ENCODE data around the gene RAB7A. TPM values are rescaled to one million over a fixed set of nuclear protein-coding genes. Genes with fewer than 3 reads are reported as not detected.

Gene RAB7A
- total and polyA plus RNA-seq, 2 of the 13 experiments (the other 11 are each of a cell fraction or from before 2014, with no cell fraction given): 26.5 to 182 TPM

DNA sequence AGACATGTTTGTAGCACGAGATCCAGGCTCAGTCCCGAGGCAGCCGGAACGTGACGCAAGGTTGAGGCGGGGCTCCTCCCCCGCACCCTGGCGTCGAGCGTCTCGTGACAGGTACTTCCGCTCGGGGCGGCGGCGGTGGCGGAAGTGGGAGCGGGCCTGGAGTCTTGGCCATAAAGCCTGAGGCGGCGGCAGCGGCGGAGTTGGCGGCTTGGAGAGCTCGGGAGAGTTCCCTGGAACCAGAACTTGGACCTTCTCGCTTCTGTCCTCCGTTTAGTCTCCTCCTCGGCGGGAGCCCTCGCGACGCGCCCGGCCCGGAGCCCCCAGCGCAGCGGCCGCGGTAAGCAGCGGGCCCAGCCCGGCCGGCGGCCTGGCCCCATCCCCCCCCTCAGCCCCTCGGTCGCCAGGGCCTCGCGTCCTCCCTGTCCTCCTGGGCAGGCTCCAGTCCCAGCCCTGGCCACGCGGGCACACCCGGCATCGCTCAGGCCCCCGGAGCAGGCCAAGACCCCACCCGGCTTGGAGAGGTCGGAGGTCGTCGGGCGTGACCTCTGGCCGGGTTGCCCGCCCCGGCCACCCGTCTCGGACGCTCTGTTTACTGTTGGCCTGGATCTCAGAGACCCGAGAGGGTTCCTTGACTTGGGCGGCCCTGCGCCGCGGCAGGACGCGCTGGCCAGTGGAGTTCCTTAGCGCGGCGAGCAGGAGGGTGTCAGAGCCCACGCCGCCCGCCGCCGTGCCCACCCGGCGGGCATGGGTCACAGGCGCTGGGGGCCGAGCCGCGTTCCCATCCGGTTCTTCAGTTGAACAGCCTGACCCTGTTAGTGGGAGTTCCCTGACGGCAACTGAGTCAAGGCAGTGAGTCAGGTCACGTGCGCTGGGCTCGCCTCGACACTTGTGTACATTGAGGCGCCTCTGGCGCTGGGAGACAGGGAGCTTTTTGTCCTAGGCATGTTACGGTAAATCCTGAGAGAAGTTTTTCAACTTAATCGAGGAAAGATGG lies at the start of gene RAB7A (continued):
- TF ChIP-seq, protein P1, sequence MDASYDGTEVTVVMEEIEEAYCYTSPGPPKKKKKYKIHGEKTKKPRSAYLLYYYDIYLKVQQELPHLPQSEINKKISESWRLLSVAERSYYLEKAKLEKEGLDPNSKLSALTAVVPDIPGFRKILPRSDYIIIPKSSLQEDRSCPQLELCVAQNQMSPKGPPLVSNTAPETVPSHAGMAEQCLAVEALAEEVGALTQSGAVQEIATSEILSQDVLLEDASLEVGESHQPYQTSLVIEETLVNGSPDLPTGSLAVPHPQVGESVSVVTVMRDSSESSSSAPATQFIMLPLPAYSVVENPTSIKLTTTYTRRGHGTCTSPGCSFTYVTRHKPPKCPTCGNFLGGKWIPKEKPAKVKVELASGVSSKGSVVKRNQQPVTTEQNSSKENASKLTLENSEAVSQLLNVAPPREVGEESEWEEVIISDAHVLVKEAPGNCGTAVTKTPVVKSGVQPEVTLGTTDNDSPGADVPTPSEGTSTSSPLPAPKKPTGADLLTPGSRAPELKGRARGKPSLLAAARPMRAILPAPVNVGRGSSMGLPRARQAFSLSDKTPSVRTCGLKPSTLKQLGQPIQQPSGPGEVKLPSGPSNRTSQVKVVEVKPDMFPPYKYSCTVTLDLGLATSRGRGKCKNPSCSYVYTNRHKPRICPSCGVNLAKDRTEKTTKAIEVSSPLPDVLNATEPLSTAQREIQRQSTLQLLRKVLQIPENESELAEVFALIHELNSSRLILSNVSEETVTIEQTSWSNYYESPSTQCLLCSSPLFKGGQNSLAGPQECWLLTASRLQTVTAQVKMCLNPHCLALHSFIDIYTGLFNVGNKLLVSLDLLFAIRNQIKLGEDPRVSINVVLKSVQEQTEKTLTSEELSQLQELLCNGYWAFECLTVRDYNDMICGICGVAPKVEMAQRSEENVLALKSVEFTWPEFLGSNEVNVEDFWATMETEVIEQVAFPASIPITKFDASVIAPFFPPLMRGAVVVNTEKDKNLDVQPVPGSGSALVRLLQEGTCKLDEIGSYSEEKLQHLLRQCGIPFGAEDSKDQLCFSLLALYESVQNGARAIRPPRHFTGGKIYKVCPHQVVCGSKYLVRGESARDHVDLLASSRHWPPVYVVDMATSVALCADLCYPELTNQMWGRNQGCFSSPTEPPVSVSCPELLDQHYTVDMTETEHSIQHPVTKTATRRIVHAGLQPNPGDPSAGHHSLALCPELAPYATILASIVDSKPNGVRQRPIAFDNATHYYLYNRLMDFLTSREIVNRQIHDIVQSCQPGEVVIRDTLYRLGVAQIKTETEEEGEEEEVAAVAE (CRISPR knock-in tag; IDR thresholded peaks at IDR 0.05; ENCODE audit: borderline replicate concordance): peak; percentile 79; the same call in 1 of the 2 replicates
- TF ChIP-seq ZNF24 (IDR thresholded peaks at IDR 0.05) (no peak), ZNF737 (CRISPR knock-in tag; IDR thresholded peaks at IDR 0.05; ENCODE audit: borderline replicate concordance) (no peak), EZH2 (conservative IDR thresholded peaks at IDR 0.05; ENCODE audit: low read depth, low read length) (no peak), EHMT2 (IDR thresholded peaks at IDR 0.05; ENCODE audit: borderline replicate concordance, low read depth, low read length) (no peak), U2AF1 (optimal IDR thresholded peaks at IDR 0.05; ENCODE audit: low read depth, low read length) (no peak), XRCC5 (optimal IDR thresholded peaks at IDR 0.05; ENCODE audit: low read length) (peak; percentile 45)
- TF ChIP-seq, protein P2, sequence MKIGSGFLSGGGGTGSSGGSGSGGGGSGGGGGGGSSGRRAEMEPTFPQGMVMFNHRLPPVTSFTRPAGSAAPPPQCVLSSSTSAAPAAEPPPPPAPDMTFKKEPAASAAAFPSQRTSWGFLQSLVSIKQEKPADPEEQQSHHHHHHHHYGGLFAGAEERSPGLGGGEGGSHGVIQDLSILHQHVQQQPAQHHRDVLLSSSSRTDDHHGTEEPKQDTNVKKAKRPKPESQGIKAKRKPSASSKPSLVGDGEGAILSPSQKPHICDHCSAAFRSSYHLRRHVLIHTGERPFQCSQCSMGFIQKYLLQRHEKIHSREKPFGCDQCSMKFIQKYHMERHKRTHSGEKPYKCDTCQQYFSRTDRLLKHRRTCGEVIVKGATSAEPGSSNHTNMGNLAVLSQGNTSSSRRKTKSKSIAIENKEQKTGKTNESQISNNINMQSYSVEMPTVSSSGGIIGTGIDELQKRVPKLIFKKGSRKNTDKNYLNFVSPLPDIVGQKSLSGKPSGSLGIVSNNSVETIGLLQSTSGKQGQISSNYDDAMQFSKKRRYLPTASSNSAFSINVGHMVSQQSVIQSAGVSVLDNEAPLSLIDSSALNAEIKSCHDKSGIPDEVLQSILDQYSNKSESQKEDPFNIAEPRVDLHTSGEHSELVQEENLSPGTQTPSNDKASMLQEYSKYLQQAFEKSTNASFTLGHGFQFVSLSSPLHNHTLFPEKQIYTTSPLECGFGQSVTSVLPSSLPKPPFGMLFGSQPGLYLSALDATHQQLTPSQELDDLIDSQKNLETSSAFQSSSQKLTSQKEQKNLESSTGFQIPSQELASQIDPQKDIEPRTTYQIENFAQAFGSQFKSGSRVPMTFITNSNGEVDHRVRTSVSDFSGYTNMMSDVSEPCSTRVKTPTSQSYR (CRISPR knock-in tag; IDR thresholded peaks at IDR 0.05; ENCODE audit: borderline replicate concordance): peak; percentile 59; the same call in 1 of the 2 replicates
- TF ChIP-seq, protein P3, sequence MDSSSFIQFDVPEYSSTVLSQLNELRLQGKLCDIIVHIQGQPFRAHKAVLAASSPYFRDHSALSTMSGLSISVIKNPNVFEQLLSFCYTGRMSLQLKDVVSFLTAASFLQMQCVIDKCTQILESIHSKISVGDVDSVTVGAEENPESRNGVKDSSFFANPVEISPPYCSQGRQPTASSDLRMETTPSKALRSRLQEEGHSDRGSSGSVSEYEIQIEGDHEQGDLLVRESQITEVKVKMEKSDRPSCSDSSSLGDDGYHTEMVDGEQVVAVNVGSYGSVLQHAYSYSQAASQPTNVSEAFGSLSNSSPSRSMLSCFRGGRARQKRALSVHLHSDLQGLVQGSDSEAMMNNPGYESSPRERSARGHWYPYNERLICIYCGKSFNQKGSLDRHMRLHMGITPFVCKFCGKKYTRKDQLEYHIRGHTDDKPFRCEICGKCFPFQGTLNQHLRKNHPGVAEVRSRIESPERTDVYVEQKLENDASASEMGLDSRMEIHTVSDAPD (CRISPR knock-in tag; IDR thresholded peaks at IDR 0.05): no peak
- TF ChIP-seq, protein P4, sequence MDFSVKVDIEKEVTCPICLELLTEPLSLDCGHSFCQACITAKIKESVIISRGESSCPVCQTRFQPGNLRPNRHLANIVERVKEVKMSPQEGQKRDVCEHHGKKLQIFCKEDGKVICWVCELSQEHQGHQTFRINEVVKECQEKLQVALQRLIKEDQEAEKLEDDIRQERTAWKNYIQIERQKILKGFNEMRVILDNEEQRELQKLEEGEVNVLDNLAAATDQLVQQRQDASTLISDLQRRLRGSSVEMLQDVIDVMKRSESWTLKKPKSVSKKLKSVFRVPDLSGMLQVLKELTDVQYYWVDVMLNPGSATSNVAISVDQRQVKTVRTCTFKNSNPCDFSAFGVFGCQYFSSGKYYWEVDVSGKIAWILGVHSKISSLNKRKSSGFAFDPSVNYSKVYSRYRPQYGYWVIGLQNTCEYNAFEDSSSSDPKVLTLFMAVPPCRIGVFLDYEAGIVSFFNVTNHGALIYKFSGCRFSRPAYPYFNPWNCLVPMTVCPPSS (IDR thresholded peaks at IDR 0.05): no peak
- TF ChIP-seq, protein P5, sequence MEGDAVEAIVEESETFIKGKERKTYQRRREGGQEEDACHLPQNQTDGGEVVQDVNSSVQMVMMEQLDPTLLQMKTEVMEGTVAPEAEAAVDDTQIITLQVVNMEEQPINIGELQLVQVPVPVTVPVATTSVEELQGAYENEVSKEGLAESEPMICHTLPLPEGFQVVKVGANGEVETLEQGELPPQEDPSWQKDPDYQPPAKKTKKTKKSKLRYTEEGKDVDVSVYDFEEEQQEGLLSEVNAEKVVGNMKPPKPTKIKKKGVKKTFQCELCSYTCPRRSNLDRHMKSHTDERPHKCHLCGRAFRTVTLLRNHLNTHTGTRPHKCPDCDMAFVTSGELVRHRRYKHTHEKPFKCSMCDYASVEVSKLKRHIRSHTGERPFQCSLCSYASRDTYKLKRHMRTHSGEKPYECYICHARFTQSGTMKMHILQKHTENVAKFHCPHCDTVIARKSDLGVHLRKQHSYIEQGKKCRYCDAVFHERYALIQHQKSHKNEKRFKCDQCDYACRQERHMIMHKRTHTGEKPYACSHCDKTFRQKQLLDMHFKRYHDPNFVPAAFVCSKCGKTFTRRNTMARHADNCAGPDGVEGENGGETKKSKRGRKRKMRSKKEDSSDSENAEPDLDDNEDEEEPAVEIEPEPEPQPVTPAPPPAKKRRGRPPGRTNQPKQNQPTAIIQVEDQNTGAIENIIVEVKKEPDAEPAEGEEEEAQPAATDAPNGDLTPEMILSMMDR (CRISPR knock-in tag; IDR thresholded peaks at IDR 0.05): 0 out of 2 replicates have a peak, but pooled peaks have one; percentile 10
- TF ChIP-seq, protein P6, sequence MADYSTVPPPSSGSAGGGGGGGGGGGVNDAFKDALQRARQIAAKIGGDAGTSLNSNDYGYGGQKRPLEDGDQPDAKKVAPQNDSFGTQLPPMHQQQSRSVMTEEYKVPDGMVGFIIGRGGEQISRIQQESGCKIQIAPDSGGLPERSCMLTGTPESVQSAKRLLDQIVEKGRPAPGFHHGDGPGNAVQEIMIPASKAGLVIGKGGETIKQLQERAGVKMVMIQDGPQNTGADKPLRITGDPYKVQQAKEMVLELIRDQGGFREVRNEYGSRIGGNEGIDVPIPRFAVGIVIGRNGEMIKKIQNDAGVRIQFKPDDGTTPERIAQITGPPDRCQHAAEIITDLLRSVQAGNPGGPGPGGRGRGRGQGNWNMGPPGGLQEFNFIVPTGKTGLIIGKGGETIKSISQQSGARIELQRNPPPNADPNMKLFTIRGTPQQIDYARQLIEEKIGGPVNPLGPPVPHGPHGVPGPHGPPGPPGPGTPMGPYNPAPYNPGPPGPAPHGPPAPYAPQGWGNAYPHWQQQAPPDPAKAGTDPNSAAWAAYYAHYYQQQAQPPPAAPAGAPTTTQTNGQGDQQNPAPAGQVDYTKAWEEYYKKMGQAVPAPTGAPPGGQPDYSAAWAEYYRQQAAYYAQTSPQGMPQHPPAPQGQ (CRISPR knock-in tag; IDR thresholded peaks at IDR 0.05; ENCODE audit: borderline replicate concordance): no peak
